GM10248 (cell line): ENCODE results near the gene ZNF182.
"Not testable (repeated sequence)": the region's sequence is repeated elsewhere in the genome, so short reads cannot be mapped to it uniquely, and the experiment has no call there.

Experiments used
- CTCF ChIA-PET: fragments of 300-600 bp; sonication (Branson Sonifier 250); formaldehyde crosslinking; extraction: SDS; loops from one replicate; lab custom pipeline; 2021; ENCODE audit warnings: antibody characterized with exemption; lab: Yijun Ruan, JAX
- POLR2A ChIA-PET: fragments of 350-650 bp; sonication (Branson Sonifier 250); formaldehyde crosslinking; extraction: SDS; loops from one replicate; lab custom pipeline; 2020; ENCODE audit warnings: antibody characterized with exemption; lab: Yijun Ruan, JAX
- DNase-seq: peaks from one replicate; pipeline ENCODE4 v3.0.0; 2012; ENCODE audit errors: extremely low spot score
- CTCF ChIP-seq: IDR thresholded peaks from 2 replicates; pipeline ENCODE4 v1.5.1; 2012; ENCODE audit warnings: mild to moderate bottlenecking, low read depth; ENCODE audit errors: extremely low read depth, missing control alignments, control extremely low read depth

The ZNF182 gene

GRCh38 chrX:47991263-47992094, 12.3 kb downstream of the ZNF182 start:
- DNase-seq, result no peak
- CTCF ChIA-PET, result no interaction called here
- POLR2A ChIA-PET, result no interaction called here

GRCh38 chrX:47976254-47977151, 27.3 kb downstream of the ZNF182 start:
- no peak for TF ChIP-seq CTCF
- no peak for DNase-seq
- ChIA-PET POLR2A (no interaction called here), CTCF (no interaction called here)

More at GRCh38 chrX:47991263-47992094, 12.3 kb downstream of the ZNF182 start:
- TF ChIP-seq CTCF, result no peak

DNA sequence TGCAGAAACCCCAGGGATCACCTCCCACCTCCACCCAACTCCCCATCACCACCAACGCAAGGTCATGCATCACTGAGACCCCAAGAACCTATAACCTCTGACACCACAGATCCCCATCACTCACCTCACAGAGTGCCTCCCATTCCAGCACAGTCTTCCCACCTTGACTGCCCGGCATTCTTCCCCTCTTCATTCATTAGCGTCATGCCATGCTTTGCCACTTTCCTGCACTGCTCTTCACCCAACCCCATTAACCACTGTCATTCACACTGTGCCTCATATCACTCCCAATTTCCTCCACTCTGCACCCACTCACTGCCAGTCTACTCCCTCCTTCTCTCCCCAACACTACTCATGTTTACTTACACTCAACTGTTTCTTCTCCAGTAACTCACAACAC, 30.6 kb downstream of the ZNF182 start:
- no peak for TF ChIP-seq CTCF
- no peak for DNase-seq
- ChIA-PET CTCF (no interaction called here), POLR2A (no interaction called here)

DNA sequence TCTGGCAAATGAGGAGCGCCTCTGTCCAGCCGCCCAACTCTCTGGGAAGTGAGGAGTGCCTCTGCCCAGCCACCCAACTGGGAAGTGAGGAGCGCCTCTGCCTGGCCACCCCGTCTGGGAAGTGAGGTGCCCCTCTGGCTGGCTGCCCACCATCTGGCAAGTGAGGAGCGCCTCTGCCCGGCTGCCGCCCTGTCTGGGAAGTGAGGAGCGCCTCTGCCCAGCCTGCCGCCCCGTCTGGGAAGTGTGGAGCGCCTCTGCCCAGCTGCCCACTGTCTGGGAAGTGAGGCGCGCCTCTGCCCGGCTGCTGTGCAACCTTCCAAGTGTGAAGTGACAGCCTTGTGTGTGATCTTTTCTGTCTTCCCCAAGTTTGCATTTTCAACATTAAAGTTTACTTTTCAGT, 38.3 kb downstream of the ZNF182 start:
- DNase-seq, CTCF ChIA-PET, POLR2A ChIA-PET: not testable (repeated sequence)

GRCh38 chrX:47961830-47962229, 42.0 kb downstream of the ZNF182 start:
- CTCF ChIA-PET, DNase-seq, POLR2A ChIA-PET: not testable (repeated sequence)

GRCh38 chrX:47960406-47960805, 43.4 kb downstream of the ZNF182 start:
- no peak for TF ChIP-seq CTCF
- no peak for DNase-seq
- ChIA-PET CTCF (interaction anchor here (2.5 kb wide), 1 partner anchor 67 kb away, joined by 12 read pairs; no protein-coding TSS in a partner anchor), POLR2A (no interaction called here)

GRCh38 chrX:47958761-47959342, 44.9 kb downstream of the ZNF182 start:
- POLR2A ChIA-PET, result no interaction called here
- peak; percentile 12 for TF ChIP-seq CTCF
- CTCF ChIA-PET, result interaction anchor here (1.0 to 2.5 kb wide), 6 partner anchors 12 to 419 kb away, joined by 3 to 12 read pairs (median 3); no protein-coding TSS in a partner anchor
- DNase-seq, result peak; percentile 13

- DNase-seq, POLR2A ChIA-PET: not testable (repeated sequence)
- CTCF ChIA-PET, result interaction anchor here (1.8 to 2.5 kb wide), 3 partner anchors 13 to 69 kb away, joined by 3 to 12 read pairs (median 4); no protein-coding TSS in a partner anchor
Measured at GRCh38 chrX:47958206-47958605, 45.6 kb downstream of the ZNF182 start.
